Mesodermal cell (in vitro differentiated cells): ENCODE measurements around the gene P2RY6.
A peak's percentile ranks its signal among the peaks of the same experiment; 100 is the strongest.

Source experiments
- H3K27ac ChIP-seq: 2 replicates; pipeline ENCODE4 v1.7.0; 2013; ENCODE audit warnings: mild to moderate bottlenecking, low read depth, low read length, moderate library complexity; ENCODE audit not compliant: severe bottlenecking
- H3K36me3 ChIP-seq: 2 replicates; pipeline ENCODE4 v1.7.1; 2013; ENCODE audit warnings: mild to moderate bottlenecking, low read length, moderate library complexity; ENCODE audit not compliant: control insufficient read depth, insufficient read depth
- H3K4me1 ChIP-seq: one replicate; pipeline ENCODE4 v1.7.1; 2013; ENCODE audit warnings: mild to moderate bottlenecking, low read length; ENCODE audit not compliant: insufficient read depth, control insufficient read depth, poor library complexity, severe bottlenecking
- H3K4me3 ChIP-seq: 2 replicates; pipeline ENCODE4 v1.7.0; 2013; ENCODE audit warnings: low read length, control low read depth, mild to moderate bottlenecking; ENCODE audit not compliant: insufficient read depth, poor library complexity, severe bottlenecking; ENCODE audit errors: extremely low read depth
- H3K9me3 ChIP-seq: 2 replicates; pipeline ENCODE4 v1.7.1; 2013; ENCODE audit warnings: mild to moderate bottlenecking, low read length, moderate library complexity; ENCODE audit not compliant: control insufficient read depth
- WGBS, 2 experiments: methylation state at CpG; one replicate each; pipeline ENCODE4 v1.1.5; 2013; ENCODE audit warnings: missing lambda C conversion rate in 2 of 2; ENCODE audit not compliant: insufficient coverage in 2 of 2; 5-methylcytosine and 5-hydroxymethylcytosine counted together

P2RY6 gene

DNA sequence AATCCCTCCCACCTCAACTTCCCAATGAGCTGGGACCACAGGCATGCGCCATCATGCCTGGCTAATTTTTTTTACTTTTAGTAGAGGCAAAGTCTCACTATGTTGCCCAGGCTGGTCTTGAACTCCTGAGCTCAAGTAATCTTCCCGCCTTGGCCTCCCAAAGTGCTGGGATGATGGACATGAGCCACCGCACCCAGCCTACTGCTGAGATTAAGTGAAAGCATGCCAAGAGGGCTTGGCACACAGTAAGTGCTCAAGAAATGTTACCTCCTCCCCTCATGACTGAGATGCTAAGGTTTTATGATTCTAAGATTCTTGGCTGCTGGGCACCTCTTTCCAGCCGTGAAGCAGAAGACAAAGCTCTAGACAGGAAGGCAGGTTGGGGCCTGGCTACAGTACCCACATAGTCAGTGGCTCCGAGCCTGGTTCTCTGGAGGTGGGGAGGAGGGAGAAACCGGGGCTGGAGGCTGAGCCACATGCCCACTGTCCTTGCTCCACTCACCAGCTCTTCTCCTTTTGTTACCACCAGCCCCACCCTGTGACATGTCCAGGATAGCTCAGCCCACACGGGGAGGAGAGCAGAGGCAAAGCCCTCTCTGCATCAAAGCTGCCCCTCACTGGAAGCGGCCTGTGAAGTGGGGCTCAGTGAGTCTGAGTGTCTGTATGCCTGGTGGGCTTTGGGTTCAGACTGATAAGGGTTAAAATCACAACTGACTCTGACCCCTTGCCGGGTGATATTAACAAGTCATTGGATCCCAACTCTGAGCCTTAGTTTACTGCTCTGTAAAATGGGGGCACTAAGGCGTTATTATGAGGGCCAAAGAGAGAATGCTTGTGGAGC is 48.8 kb downstream of the P2RY6 start:
- Histone ChIP-seq H3K4me3 (no peak overlapping the region), H3K9me3 (no peaks in the 10 kb centered on the region), H3K4me1 (peaks cover 63% of the 10 kb centered on the region), H3K36me3 (peaks cover 53% of the 10 kb centered on the region), H3K27ac (peak overlapping the region; percentile 85)
- WGBS, 2 experiments = 82 to 87% methylated on average over 6 to 7 of the region's 10 CpGs

DNA sequence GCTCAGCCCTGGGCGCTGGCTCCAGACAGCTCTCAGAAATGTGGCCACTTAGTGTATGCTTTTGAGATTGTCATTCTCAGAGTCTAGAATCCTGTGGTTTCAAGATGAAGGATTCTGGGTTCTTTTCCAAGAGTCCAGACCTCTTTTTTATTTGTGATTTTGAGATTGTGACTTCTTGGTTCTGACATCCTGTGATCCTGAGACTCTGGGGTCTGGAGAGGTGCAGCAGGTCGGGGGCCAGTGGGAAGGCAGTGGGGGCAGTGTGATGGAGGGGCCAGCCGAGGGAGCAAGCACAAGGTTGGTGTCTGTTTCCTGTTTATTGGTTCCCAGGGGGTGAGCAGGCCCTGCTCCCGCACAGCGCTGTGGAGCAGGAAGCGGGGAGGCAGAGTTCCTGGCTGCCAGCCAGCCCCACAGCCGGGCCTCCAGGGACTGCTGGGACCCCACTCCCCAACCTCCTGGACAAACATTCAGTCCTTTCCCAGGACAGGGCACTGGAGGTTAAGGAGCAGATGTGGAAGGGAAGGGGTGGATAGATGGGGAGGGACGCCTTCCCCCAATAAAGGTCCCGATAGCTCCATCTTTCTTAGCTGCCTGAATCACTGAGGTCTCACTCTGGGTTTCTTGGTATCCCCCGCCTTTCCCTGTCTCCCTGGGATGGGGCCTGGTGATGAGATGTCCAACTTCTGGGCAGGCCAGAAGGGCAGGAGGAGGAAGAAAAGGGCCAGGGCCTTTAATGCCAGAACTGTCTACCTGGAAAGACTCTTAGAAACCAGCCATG is 49.7 kb downstream of the P2RY6 start:
- 63 to 89% methylated on average over 4 to 7 of the region's 10 CpGs for WGBS, 2 experiments
- Histone ChIP-seq H3K9me3 (no peaks in the 10 kb centered on the region), H3K4me3 (no peak overlapping the region), H3K27ac (peak overlapping the region; percentile 85), H3K4me1 (peaks cover 68% of the 10 kb centered on the region), H3K36me3 (peaks cover 53% of the 10 kb centered on the region)

DNA sequence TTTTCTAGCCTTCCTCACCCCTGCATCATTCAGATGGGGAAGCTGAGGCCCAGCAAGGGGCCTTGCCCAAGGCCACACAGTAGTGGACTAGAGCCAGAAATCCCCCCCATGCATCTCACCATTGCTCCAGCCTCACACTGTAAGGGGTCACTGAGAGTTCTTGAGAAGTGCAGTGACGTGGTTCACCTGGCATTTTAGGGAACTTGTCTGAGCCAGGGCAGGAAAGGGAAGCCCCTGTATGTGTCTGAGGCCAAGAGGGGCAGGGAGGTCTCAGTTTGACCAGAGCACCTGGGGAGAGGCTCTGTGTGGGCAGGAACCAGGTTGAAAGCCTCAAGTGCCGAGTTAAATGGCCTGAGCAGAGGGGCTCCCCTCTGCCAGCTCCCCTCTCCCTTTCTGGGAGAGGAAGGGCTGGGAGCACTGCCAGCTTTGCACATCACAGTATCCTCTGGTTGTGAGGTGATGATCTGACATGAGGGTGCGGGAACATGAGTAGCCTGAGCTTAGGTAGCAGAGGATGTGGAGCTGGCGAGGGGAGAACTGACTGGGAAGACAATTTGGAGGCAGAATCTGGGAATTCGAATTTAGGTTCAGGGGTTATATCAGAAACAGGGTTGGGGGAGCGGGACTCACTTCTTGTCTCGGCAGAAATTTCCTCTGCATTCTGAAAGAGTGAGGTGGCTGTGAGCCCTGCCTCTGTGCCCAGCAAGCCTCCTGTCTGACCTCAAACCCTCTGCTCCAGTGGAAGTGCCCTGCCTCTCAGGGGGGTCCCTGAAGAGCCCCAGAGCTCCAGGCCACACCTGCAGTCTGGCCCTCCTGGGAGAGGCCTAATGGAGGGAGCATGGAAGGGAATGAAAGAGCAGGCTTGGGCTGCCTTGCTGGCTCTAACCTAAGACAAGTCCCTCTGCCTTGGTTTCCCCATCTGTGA is 50.5 kb downstream of the P2RY6 start:
- WGBS, 2 experiments = 85 to 90% methylated on average over 5 to 6 of the region's 7 CpGs
- H3K4me3 ChIP-seq = no peak overlapping the region
- H3K27ac ChIP-seq = peak overlapping the region; percentile 85
- no peaks in the 10 kb centered on the region for H3K9me3 ChIP-seq
- H3K4me1 ChIP-seq = peaks cover 69% of the 10 kb centered on the region
- H3K36me3 ChIP-seq = peaks cover 46% of the 10 kb centered on the region

DNA sequence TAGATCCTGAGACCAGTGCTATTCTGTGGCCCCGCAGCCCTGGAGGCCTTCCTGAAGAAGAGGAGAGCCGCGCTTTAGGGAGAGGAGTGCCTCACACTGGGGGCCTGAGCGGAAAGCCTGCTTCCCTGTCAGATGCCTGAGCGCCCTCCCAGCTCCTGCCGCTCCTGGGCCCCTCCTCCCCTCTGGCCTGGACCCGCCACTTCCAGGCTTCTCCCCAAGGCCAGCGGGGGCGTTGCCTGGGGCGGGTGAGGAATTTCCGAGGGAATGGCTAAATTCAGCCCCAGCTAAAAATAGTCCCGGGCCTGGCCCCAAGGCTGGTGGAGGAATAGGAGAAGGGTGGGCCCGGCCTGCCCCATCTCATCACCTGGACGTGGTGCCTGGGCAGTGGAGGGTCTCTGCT is 51.3 kb downstream of the P2RY6 start:
- H3K36me3 ChIP-seq = peaks cover 38% of the 10 kb centered on the region
- 9 to 23% methylated on average over 5 to 11 of the region's 14 CpGs for WGBS, 2 experiments
- peaks cover 72% of the 10 kb centered on the region for H3K4me1 ChIP-seq

DNA sequence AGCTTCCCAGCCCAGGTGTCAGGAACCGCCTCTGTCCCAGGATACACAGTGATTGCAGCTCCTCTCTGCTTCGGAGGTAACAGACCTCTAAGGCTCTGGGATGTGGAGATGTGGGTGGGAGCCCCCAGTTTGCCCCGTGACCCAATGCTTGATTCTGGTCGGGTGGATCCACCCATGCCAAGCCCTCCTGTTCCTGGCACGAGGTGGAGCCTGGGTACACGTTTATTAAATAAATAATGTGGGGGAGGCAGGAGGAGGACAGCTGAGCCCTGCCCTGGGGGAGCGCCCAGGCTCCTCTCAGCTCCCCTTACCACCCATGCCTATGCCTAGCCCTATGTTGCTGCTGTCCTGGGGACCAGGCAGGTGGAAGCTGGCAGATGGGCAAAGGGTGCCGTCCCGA is 52.0 kb downstream of the P2RY6 start:
- peaks cover 77% of the 10 kb centered on the region for H3K4me1 ChIP-seq

More for the DNA sequence above, 51.3 kb downstream of the P2RY6 start:
- no peaks in the 10 kb centered on the region for H3K9me3 ChIP-seq
- H3K4me3 ChIP-seq = no peak overlapping the region
- peak overlapping the region; percentile 85 for H3K27ac ChIP-seq

DNA sequence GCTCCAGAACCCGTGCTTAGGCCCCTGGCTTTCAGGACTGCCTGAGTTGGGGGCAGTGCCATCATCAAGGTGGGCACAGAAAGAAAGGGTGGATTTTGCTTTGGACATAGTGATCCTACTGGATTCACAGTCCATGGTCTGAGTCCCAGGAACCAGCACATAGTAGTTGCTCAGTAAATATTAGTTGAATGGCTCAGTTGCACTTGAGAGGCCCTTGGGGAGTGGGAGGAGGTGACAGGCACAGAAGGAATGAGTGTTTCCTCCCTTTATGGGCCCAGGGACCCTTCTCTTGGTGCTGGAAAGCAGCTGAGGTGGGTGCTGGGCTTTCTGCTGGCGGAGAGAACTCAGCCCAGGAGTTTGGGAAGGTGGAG is 52.5 kb downstream of the P2RY6 start:
- H3K27ac ChIP-seq = peak overlapping the region; percentile 85
- H3K4me1 ChIP-seq = peaks cover 76% of the 10 kb centered on the region
- H3K9me3 ChIP-seq = no peaks in the 10 kb centered on the region
- WGBS, 2 experiments = 100% methylated on average over 1 to 2 of the region's 2 CpGs
- no peak overlapping the region for H3K4me3 ChIP-seq
- H3K36me3 ChIP-seq = peaks cover 26% of the 10 kb centered on the region

More for the DNA sequence above, 52.0 kb downstream of the P2RY6 start:
- H3K9me3 ChIP-seq = no peaks in the 10 kb centered on the region
- peaks cover 31% of the 10 kb centered on the region for H3K36me3 ChIP-seq
- 75 to 83% methylated on average over 5 to 6 of the region's 9 CpGs for WGBS, 2 experiments
- peak overlapping the region; percentile 85 for H3K27ac ChIP-seq
- H3K4me3 ChIP-seq = no peak overlapping the region

DNA sequence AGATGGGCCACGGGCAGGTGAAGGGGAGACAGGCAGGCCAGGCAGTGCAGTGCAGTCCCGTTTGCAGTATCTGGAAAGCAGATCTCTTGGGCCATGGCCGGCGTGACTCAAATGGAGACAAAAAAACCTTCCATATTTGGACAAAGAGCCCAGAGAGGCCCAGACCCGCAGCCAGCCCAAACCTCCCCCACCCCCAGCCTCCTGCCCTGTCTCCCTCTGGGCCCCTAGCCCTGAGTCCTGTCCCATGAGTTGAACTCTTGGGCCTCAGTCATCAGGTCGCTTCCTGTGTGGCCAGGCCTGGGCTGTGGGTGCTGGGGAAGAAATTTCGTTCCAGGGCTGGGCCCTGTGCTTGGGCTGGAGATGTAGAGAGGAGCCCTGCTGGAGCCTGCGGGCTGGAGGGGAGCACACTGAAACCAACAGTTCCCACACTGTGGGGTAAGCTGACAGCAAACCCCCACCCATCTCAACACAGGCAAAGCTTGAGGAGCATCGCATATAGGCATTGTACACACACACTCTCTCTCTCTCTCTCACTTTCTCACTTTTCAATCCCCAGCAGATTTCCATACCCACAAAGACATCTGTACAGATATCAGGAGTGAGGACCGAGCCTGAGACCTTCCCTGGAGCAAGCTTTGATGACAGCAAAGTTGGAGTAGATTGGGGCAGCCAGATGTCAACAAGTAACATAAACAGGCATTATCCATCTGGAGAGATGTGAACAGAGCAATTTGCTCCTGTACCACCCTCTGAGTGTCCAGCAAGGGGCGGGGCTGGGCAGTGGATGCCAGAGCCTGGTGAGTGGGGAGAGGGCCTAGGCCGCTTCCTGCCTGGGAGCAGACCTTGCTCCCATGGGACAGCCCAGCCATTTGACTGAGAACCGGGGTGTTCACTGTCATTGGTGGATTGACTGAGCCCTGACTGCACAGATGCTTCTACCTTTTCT is 53.2 kb downstream of the P2RY6 start:
- peaks cover 82% of the 10 kb centered on the region for H3K4me1 ChIP-seq
- H3K9me3 ChIP-seq = no peaks in the 10 kb centered on the region
- WGBS, 2 experiments = 75 to 76% methylated on average over 9 to 11 of the region's 13 CpGs
- H3K36me3 ChIP-seq = peaks cover 22% of the 10 kb centered on the region
- no peak overlapping the region for H3K4me3 ChIP-seq
- H3K27ac ChIP-seq = peak overlapping the region; percentile 85

DNA sequence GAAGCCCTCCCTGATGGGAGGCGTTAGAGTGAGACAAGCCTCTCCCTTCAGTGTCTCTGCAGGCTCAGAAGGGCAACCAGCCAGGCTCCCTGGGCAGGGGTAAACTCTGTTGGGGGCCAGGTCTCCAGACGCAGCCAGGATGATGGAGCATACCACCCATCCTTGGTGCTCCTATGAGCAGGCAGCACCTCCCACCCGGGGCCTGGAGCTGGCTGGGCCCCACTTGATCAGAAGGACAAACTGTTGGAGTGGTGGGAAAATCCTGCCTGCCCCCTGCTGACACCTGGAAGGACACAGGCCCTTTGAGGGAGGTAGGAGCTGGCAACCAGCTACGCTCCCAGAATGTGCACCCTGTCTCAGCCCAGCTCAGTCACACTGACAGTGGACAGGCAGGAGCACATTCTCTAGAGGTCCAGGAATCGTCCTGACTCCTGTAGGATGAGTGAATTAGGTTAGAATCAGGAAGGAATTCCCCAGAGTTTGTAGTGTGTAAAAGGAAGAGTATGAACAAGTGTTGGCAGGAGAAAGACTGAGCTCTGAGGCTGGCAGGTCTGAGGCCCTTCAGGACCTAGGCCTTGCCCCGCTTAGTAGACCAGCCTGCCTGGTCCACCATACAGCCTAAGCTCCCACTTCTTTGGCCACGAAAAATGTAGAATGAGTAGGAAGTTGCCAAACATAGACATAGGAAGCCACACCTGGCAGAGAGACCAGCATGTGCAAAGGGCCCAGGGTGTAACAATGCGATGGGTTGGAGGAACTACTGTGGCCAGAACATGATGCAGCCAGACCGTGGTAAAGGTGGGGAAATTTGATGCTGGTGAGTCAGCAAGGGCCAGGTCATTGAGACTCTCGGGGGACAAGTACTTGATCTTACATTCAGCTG is 55.0 kb downstream of the P2RY6 start:
- H3K27ac ChIP-seq = peak overlapping the region; percentile 41
- no peak overlapping the region for H3K4me3 ChIP-seq
- peaks cover 83% of the 10 kb centered on the region for H3K4me1 ChIP-seq
- H3K9me3 ChIP-seq = no peaks in the 10 kb centered on the region
- WGBS, 2 experiments = 85 to 91% methylated on average over 6 to 9 of the region's 10 CpGs
- peaks cover 14% of the 10 kb centered on the region for H3K36me3 ChIP-seq

DNA sequence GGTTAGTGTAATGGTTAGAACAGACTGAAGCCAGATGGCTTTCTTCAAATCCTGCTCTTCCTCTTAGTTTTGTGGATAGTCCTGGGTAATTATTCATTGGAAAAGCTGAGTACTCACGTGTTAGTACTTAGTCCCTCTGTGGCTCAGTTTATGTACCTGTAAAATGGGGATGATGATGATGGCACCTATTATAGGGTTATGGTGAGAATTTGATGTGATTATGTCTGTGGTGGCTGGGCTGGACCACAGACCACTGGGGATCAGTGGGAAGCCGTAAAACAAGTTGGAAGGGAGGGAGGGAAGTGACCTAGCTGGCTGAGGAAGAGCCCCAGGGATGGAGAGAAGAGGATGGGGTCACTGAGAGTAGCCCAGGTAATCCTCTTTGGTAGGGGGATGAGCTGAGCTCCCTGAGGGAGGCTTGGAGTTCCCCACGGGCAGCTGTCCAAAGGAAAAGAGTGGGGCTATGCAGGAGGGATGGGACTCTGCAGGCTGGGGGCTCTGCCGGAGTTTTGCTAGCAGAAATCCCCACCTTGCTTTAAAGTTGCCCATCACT is 55.8 kb downstream of the P2RY6 start:
- Histone ChIP-seq H3K9me3 (no peaks in the 10 kb centered on the region), H3K36me3 (peaks cover 19% of the 10 kb centered on the region), H3K4me3 (no peak overlapping the region), H3K4me1 (peaks cover 83% of the 10 kb centered on the region), H3K27ac (no peak overlapping the region)
- 66 to 81% methylated on average over 3 to 4 of the region's 4 CpGs for WGBS, 2 experiments
